Lung (tissue), 12 donors: ENCODE data around the gene PUSL1. TPM values are rescaled to one million over a fixed set of nuclear protein-coding genes. Genes with fewer than 3 reads are reported as not detected.

Experiments used
- ATAC-seq: fragments of 200-7000 bp; cut with Tn5 transposase; one replicate; pipeline ENCODE4 v1.9.1; 2020; ENCODE audit warnings: moderate number of reproducible peaks; ENCODE audit not compliant: insufficient read depth, low FRiP score
- DNase-seq, 3 donors: peaks; one replicate each; pipeline ENCODE4 v3.0.0-alpha.2; 2013 to 2017
- H3K27ac ChIP-seq, 2 donors: one replicate each; pipeline ENCODE4 v1.5.1; 2013; ENCODE audit warnings: mild to moderate bottlenecking in 2 of 2, moderate library complexity in 2 of 2, control low read depth in 1 of 2, inconsistent platforms in 1 of 2, low read depth in 1 of 2, low read length in 1 of 2
- H3K27me3 ChIP-seq, 3 donors: one replicate each; pipeline ENCODE4 v1.5.1; 2013; ENCODE audit warnings: low read length in 2 of 3; ENCODE audit not compliant: control insufficient read depth in 3 of 3, insufficient read depth in 3 of 3
- H3K36me3 ChIP-seq, 4 donors: one replicate each; pipeline ENCODE4 v1.5.1; 2013; ENCODE audit warnings: low read length in 4 of 4, mild to moderate bottlenecking in 1 of 4, moderate library complexity in 1 of 4; ENCODE audit not compliant: control insufficient read depth in 4 of 4, insufficient read depth in 4 of 4
- H3K4me1 ChIP-seq, 5 donors: one replicate each; pipeline ENCODE4 v1.5.1; 2013; ENCODE audit warnings: low read length in 5 of 5, mild to moderate bottlenecking in 2 of 5, moderate library complexity in 1 of 5; ENCODE audit not compliant: control insufficient read depth in 5 of 5, insufficient read depth in 5 of 5
- H3K4me3 ChIP-seq: one replicate; pipeline ENCODE4 v1.5.1; 2013; ENCODE audit warnings: mild to moderate bottlenecking, control low read depth, moderate library complexity
- H3K9ac ChIP-seq, 2 donors: one replicate each; pipeline ENCODE4 v1.5.1; 2013; ENCODE audit warnings: low read length in 2 of 2, control low read depth in 1 of 2; ENCODE audit not compliant: insufficient read depth in 1 of 2
- H3K9me3 ChIP-seq, 4 donors: one replicate each; pipeline ENCODE4 v1.5.1; 2013; ENCODE audit warnings: low read length in 3 of 4, mild to moderate bottlenecking in 1 of 4, moderate library complexity in 1 of 4; ENCODE audit not compliant: control insufficient read depth in 4 of 4, insufficient read depth in 3 of 4
- WGBS, 2 donors: extraction: QIAGEN DNeasy Blood & Tissue Kit; methylation state at CpG; one replicate each; pipeline ENCODE4 v1.1.7; 2013; 5-methylcytosine and 5-hydroxymethylcytosine counted together
- polyA plus RNA-seq, 2 donors: library from polyadenylated mRNA; stranded (reverse); fragments of 200-250 nt; gene quantifications; one replicate each; pipeline ENCODE4 v1.2.1, GENCODE V29; 2013
- total RNA-seq, 2 donors: library from RNA; depleted of rRNA in 1 of 2; stranded (reverse); fragments of >200 nt in 1 of 2; gene quantifications; one replicate each; pipeline ENCODE4 v1.2.1, GENCODE V29; 2014 to 2021
- TF ChIP-seq, protein P1 (sequence below): IDR thresholded peaks from 2 replicates; pipeline ENCODE4 v1.5.1; 2012; ENCODE audit warnings: mild to moderate bottlenecking; ENCODE audit errors: control extremely low read depth, extremely low read depth
- donor health status: control.
- donor health status: control.
- donor health status: Bipolar disorder and iron deficiency.
- donor health status: healthy.
- donor health status: DM: yes; HTN: yes; CAD: no.

PUSL1 gene
- total and polyA plus RNA-seq, 4 donors, result 11.3 to 23.7 (median 18.6) TPM

DNA sequence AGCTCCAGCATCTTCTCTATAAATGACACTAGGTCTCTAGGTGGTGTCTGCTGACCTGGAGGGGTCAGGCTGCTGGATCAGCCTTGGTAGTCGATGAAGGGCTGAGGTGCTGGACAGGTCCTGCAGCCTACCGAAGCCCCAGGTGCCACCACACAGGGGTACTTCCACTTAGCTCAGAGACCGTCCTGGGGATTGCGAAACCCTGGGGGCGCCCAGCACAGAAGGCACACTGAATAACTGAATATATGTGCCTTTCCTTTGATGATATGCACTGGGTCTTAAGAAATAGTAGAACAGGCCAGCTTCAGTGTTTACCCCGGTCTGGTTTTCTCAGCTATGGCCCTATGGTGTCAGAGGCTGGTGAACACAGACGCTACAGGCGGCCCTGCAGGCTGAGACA, 45.6 kb upstream of the PUSL1 start:
- no peak for ATAC-seq

DNA sequence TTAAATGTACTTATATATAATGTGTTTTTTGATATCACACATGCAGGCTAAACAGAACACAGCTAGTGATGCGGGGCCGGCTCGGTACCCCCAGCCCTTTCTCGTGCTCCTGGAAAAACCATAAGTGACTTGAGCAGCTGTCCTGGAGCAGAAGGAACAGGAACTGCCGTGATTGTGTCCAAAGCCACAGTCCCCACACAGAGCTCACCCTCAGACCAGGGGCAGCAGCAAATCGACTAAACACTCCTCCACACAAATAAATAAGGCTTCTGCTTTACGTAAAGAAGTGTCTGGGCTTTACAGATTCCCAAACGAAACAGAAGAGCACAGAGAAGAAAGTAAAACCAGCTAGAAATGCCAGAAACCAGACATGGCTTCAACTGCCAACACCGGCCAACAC, 44.4 kb upstream of the PUSL1 start:
- peaks cover 0 to 5% (median 0%) of the 10 kb centered on the region in 4 donors for H3K9me3 ChIP-seq
- peaks cover 0 to 12% (median 0%) of the 10 kb centered on the region in 5 donors for H3K4me1 ChIP-seq
- TF ChIP-seq, protein P1, sequence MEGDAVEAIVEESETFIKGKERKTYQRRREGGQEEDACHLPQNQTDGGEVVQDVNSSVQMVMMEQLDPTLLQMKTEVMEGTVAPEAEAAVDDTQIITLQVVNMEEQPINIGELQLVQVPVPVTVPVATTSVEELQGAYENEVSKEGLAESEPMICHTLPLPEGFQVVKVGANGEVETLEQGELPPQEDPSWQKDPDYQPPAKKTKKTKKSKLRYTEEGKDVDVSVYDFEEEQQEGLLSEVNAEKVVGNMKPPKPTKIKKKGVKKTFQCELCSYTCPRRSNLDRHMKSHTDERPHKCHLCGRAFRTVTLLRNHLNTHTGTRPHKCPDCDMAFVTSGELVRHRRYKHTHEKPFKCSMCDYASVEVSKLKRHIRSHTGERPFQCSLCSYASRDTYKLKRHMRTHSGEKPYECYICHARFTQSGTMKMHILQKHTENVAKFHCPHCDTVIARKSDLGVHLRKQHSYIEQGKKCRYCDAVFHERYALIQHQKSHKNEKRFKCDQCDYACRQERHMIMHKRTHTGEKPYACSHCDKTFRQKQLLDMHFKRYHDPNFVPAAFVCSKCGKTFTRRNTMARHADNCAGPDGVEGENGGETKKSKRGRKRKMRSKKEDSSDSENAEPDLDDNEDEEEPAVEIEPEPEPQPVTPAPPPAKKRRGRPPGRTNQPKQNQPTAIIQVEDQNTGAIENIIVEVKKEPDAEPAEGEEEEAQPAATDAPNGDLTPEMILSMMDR, result no peak
- H3K27me3 ChIP-seq, result no peaks in the 10 kb centered on the region
- no peak overlapping the region for H3K4me3 ChIP-seq
- ATAC-seq, result no peak
- WGBS, 2 donors, result 88 to 91% methylated on average over 9 of the region's 9 CpGs
- no peak overlapping the region for H3K9ac ChIP-seq
- peaks cover 6 to 51% (median 13%) of the 10 kb centered on the region in 4 donors for H3K36me3 ChIP-seq
- no peak overlapping the region for H3K27ac ChIP-seq
- no peak for DNase-seq

More for the DNA sequence above, 45.6 kb upstream of the PUSL1 start:
- Histone ChIP-seq H3K36me3 (peaks cover 6 to 55% (median 14%) of the 10 kb centered on the region in 4 donors), H3K4me1 (peaks cover 0 to 12% (median 0%) of the 10 kb centered on the region in 5 donors), H3K9ac (no peak overlapping the region), H3K9me3 (peaks cover 0 to 5% (median 0%) of the 10 kb centered on the region in 4 donors), H3K4me3 (no peak overlapping the region), H3K27ac (no peak overlapping the region), H3K27me3 (no peaks in the 10 kb centered on the region)
- DNase-seq, result no peak
- TF ChIP-seq, protein P1, result no peak
- WGBS, 2 donors, result 82 to 89% methylated on average over 8 of the region's 8 CpGs

DNA sequence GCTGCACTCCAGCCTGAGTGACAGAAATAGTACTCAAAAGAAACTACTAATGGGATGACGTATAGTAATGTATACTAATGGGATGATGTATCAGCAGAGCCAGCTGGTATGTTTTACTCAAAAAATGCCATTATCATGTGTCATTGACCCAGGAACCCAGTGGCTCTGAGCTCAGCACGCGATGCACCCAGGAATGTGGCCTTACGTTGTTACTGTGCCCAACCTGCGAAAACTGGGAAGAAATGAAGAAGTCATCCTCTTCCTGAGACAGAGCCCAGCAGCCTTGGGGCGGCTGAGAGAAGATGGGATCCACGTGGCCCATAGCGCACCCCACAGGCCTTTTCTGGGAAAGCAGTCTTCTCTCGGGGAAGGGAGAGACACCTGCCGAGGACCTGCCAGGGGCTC, 43.5 kb upstream of the PUSL1 start:
- H3K9ac ChIP-seq, result no peak overlapping the region
- no peak for ATAC-seq
- peaks cover 0 to 4% (median 0%) of the 10 kb centered on the region in 4 donors for H3K9me3 ChIP-seq
- H3K4me1 ChIP-seq, result peaks cover 0 to 10% (median 0%) of the 10 kb centered on the region in 5 donors
- WGBS, 2 donors, result 86 to 90% methylated on average over 10 of the region's 10 CpGs
- TF ChIP-seq, protein P1, result no peak
- no peak overlapping the region for H3K4me3 ChIP-seq
- H3K27me3 ChIP-seq, result no peaks in the 10 kb centered on the region
- no peak overlapping the region for H3K27ac ChIP-seq
- peaks cover 6 to 45% (median 12%) of the 10 kb centered on the region in 4 donors for H3K36me3 ChIP-seq
- DNase-seq, result no peak
